Measurements from ENCODE around the gene OPCML. TPM values are rescaled to one million over a fixed set of nuclear protein-coding genes. Genes with fewer than 3 reads are reported as not detected.
"Not testable (repeated sequence)": the region's sequence is repeated elsewhere in the genome, so short reads cannot be mapped to it uniquely, and the experiment has no call there.

Gene OPCML
- total RNA-seq, 1 experiment from 2014 or later: 0.07 TPM

DNA sequence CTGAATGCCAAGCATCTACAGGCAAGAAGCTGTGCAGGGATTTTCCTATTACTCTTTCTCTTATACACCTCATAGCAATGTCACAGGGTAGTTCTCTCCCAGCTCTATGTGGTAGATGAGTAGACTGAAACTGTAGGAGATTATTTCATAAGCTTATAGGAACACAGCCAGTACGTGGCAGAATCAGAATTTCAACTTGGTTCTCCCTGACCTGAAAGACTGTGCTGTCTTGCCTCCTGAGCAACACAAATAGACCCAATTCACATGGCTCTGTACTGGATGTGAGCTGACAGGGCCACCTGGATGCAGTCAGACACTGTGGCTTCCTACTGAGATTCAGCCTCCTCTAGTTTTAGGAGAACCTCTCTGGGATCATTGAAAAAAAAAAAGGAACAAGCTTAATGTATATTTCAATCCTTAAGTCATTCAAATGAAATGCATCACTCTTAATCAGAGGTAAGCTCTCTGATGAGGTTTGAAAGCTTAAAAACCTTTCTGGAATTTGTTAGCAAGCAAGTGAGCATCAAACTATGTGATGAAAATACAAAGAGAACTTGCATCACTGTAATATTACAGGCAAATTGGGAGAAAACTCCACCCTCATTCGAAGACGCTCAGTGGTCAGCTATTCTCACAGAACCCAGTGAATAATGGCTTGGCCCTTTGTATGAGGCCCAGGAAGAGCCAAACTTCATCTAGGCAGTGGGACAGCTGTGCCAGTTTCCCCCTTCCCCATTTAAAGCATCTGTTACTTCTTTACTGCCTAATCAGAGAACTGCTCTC lies 1122.5 kb downstream of the OPCML start:
- in situ Hi-C loops (cut with HindIII; ENCODE audit: low pct_unique_long_range_greater_than_20kb, low sequenced_read_pairs): no loop called here
- no peak for DNase-seq (ENCODE audit: low read depth)

DNA sequence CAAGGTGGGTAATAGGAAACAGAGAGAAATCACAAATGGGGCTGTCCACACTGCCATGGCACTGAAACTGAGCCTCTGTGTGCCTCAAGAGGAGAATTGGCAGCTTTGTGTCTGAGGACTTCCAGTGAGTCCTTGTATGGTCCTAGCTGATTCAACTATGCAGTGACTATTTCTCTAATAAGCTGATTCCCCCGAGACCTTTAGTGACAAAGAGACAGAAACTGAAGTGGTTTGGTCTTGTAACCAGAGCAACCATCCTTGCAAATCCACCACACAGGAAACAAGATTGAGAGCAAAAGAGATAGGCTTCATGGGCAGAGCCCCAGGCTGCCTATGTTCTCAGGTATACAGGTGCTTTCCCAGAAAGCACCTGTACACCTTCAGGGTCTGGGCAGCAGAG lies 1123.4 kb downstream of the OPCML start:
- DNase-seq (ENCODE audit: low read depth): no peak
- in situ Hi-C loops (cut with HindIII; ENCODE audit: low pct_unique_long_range_greater_than_20kb, low sequenced_read_pairs): no loop called here

DNA sequence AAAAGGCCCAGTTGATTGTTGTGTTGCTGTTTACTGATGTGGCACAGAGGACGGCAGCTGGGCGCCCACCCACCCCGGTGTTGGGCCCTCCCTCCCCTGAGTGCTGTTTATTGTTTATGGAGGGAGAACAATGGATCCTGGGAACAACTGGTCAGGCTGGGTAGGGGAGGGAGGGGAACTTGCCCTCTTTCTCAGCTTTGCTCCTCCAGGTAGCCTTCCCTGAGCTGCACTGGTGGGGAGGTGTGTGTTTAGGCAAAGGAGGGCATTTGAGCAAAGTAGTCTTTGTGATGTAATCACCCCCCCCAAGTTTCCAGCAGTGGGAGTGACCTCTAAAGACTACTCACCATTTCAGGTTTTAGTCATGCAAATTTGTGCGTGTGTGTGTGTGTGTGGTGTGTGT lies 1126.6 kb downstream of the OPCML start:
- in situ Hi-C loops (cut with HindIII; ENCODE audit: low pct_unique_long_range_greater_than_20kb, low sequenced_read_pairs): no loop called here
- no peak for DNase-seq (ENCODE audit: low read depth)

DNA sequence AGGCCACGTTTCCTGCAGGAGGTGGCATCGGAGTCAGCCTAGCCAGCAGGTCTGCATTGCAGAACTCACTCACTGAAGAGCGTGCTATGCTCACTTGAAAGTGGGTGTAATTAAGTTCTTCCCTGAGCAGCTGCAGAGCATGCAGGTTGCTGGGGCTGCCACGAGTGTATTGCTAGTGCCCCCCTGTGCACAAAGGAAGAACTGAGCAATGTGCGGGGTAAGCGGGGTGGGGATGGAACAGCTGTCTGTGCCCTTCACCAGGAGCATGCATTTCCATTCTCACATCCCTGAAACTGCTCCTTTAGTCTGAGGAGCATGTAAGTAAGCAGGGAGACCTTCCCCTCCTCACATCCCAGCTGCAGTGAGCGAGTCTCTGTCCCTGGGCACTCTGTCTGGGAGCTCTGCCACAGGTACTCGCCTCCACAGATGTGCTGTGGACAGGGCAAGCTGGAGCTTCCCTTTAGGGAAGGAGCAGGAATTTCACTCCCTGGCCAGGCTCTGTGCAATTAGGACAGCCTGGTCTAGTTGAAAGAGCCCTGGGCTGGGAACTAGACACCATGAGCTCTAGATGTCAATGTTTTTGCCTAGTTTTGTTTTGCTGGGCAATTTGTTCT lies 1130.1 kb downstream of the OPCML start:
- no peak for DNase-seq (ENCODE audit: low read depth)

DNA sequence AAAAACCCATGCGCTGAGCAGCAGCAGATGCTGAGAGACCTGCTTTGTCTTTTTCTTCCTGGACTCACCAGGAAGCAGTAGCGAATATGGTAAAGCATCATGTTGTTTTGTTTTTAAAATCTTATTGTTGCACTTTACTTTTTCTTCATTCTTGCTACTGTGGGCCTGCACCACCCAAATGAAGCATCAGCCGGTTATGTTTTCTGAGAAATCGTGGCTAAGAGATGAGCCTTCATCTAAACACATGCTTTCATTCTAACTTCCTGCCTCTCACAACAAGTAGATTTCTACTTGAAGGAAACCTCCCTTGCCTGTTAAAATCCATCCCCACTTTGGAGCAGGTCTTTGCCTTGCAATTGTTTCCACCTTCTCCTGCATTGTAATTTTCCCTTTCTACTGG lies 1136.0 kb downstream of the OPCML start:
- in situ Hi-C loops (cut with HindIII; ENCODE audit: low pct_unique_long_range_greater_than_20kb, low sequenced_read_pairs): no loop called here
- no peak for DNase-seq (ENCODE audit: low read depth)

More for the DNA sequence above, 1130.1 kb downstream of the OPCML start:
- in situ Hi-C loops (cut with HindIII; ENCODE audit: low pct_unique_long_range_greater_than_20kb, low sequenced_read_pairs): no loop called here

DNA sequence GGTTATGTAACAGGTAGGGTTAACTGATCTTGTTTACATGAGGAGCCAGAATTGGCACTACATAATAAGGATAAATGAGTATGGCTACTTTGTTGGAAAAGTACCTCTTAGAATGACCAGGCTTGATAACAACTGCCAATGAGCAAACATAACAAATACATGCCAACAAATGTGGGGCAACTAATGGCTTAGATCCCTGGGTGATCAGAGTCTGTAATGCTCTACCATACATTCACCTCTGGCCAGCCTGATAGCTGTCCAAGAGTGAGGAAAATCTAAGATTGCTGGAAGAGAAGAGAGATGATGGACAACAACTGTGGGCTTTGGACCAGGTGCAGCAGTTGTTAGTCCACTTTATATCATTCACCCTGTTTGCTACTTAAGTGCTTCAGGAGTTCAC lies 1136.9 kb downstream of the OPCML start:
- in situ Hi-C loops (cut with HindIII; ENCODE audit: low pct_unique_long_range_greater_than_20kb, low sequenced_read_pairs): no loop called here

DNA sequence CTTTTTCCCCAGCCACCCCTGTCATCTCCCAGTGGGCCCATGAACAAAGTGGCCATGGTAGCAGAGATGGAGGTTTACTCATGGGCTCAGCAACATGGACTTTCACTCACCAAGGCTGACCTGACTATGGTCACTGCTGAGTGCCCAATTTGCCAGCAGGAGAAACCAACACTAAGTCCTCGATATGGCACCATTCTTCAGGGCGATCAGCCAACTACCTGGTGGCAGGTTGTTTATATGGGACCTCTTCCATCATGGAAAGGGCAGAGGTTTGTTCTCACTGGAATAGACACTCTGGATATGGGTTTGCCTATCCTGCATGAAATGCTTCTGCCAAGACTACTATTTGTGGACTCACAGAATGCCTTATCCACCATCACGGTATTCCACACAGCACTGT lies 1152.8 kb downstream of the OPCML start:
- in situ Hi-C loops (cut with HindIII; ENCODE audit: low pct_unique_long_range_greater_than_20kb, low sequenced_read_pairs): no loop called here

More for the DNA sequence above, 1136.9 kb downstream of the OPCML start:
- no peak for DNase-seq (ENCODE audit: low read depth)

DNA sequence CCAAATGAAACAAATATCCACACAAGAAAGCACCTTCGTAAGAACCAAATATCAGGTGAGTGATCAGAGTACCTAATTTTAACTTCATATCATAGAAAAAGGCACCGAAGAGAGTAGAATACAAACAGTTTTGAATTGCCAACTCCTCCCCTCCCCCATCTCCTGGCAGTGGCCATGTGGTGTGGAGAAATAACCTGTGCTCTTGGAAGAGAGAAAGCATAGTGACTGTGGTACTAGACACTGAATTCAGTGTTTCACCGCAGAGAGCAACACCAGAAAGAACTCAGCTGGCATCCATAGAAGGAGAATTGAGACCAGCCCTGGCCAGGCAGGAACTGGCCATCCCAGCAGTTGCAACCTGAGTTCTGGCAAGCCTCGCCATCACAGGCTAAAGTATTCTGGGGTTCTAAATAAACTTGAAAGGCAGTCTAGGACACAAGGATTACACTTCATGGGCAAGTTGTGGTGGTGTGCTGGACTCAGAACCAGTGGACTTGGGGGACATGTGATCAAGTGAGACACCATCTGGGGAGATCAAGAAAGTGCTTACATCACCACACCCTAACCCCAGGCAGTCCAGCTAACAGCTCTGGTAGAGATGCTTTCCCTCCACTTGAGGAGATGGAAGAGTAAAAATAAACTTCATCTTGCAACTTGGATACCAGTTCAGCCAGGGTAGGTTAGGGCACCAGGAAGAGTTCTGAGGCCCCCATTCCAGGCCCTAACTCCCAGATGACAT lies 1158.7 kb downstream of the OPCML start:
- no peak for DNase-seq (ENCODE audit: low read depth)
- in situ Hi-C loops (cut with HindIII; ENCODE audit: low pct_unique_long_range_greater_than_20kb, low sequenced_read_pairs): no loop called here

More for the DNA sequence above, 1152.8 kb downstream of the OPCML start:
- no peak for DNase-seq (ENCODE audit: low read depth)

DNA sequence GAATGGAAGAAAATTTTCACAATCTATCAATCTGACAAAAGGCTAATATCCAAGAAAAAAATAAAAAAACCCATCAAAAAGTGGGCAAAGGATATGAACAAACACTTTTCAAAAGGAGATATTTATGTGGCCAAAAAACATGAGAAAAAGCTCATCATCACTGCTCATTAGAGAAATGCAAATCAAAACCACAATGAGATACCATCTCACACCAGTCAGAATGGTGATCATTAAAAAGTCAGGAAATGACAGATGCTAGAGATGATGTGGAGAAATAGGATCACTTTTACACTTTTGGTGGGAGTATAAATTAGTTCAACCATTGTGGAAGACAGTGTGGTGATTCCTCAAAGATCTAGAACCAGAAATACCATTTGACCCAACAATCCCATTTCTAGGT lies 1162.2 kb downstream of the OPCML start:
- in situ Hi-C loops (cut with HindIII; ENCODE audit: low pct_unique_long_range_greater_than_20kb, low sequenced_read_pairs); DNase-seq (ENCODE audit: low read depth): not testable (repeated sequence)

DNA sequence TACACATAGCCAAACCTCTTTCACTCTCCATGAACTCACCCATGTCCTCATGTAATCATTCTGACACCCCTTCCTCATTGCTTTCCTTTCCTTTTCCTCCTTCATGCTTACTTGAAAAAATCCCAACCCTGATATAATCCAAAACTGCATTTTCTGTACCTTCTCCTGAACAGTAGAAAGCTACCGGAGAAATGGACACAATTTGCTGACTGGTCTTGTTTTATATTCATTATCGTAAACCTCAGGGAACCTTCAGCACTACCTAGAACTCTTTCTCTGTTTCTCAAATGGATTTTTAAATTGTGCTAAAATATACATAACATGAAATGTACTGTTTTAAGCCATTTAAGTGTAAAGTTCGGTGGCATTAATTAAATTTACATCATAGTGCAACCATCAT lies 1165.0 kb downstream of the OPCML start:
- DNase-seq (ENCODE audit: low read depth): no peak
- in situ Hi-C loops (cut with HindIII; ENCODE audit: low pct_unique_long_range_greater_than_20kb, low sequenced_read_pairs): no loop called here

DNA sequence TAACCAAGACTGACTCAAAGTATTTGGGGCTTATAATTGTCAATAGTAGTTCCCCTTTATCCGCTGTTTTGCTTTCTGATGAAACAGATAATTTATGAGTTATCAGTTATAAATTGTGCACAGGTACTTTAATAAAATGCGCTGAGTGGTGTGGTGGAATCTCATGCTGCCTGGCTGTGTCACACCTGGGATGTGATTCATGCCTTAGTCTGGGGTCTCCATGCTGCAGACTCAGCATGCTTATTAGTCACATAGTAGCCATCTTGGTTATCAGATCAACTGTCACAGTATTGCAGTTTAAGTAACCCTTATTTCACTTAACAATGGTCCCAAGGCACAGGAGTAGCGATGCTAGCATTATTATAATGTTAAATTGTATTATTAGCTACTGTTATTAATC lies 1166.7 kb downstream of the OPCML start:
- no peak for DNase-seq (ENCODE audit: low read depth)
- in situ Hi-C loops (cut with HindIII; ENCODE audit: low pct_unique_long_range_greater_than_20kb, low sequenced_read_pairs): no loop called here
